ENCODE data around the gene CHN1.

DNA sequence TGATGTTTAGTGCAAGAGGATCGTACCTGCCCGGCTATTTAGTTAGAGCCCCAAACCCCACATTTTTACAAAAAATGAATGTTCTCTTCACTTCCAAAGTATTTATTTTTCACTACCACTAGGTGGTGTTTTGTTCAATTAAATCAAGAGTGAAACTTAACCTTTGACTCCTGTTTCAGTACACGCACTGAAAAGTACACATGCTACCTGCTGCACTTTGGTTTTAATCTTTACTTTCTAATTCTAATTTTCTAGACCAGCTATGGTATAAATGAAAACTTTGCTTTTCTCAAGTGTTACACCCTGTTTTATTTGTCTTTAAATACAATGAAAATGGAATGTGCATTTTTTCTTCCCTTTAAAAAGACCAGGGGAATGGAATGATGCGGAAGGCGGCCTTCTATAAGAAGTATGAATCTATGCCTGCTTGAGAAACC lies 31.4 kb upstream of the CHN1 start:
- TF ChIP-seq, protein P1, sequence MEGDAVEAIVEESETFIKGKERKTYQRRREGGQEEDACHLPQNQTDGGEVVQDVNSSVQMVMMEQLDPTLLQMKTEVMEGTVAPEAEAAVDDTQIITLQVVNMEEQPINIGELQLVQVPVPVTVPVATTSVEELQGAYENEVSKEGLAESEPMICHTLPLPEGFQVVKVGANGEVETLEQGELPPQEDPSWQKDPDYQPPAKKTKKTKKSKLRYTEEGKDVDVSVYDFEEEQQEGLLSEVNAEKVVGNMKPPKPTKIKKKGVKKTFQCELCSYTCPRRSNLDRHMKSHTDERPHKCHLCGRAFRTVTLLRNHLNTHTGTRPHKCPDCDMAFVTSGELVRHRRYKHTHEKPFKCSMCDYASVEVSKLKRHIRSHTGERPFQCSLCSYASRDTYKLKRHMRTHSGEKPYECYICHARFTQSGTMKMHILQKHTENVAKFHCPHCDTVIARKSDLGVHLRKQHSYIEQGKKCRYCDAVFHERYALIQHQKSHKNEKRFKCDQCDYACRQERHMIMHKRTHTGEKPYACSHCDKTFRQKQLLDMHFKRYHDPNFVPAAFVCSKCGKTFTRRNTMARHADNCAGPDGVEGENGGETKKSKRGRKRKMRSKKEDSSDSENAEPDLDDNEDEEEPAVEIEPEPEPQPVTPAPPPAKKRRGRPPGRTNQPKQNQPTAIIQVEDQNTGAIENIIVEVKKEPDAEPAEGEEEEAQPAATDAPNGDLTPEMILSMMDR (IDR thresholded peaks at IDR 0.05), result peak in 5 of 6 experiments; percentile 20 to 53 (median 50)
- TF ChIP-seq POLR2A (IDR thresholded peaks at IDR 0.05), result no peak

Data from upper lobe of left lung (tissue), 4 donors.